Mesenchymal stem cell (in vitro differentiated cells and primary cell): ENCODE measurements around the gene PANK1. TPM values are rescaled to one million over a fixed set of nuclear protein-coding genes. Genes with fewer than 3 reads are reported as not detected.

Experiments
- DNase-seq: peaks from one replicate; pipeline ENCODE4 v3.0.0-alpha.2; 2013
- H2AFZ ChIP-seq: one replicate; pipeline ENCODE4 v1.6.1; 2013; ENCODE audit warnings: low read depth, mild to moderate bottlenecking, control low read depth, inconsistent platforms, low read length, moderate library complexity
- H2AK5ac ChIP-seq: 2 replicates; pipeline ENCODE4 v1.6.1; 2013; ENCODE audit warnings: low read length, moderate library complexity, mild to moderate bottlenecking, inconsistent platforms; ENCODE audit not compliant: severe bottlenecking
- H2BK120ac ChIP-seq: one replicate; pipeline ENCODE4 v1.6.1; 2013; ENCODE audit warnings: low read depth, mild to moderate bottlenecking, inconsistent platforms, low read length, moderate library complexity
- H2BK12ac ChIP-seq, 2 experiments: one replicate each; pipeline ENCODE4 v1.6.1; 2013; ENCODE audit warnings: inconsistent platforms in 2 of 2, low read length in 2 of 2, mild to moderate bottlenecking in 2 of 2, moderate library complexity in 2 of 2, control low read depth in 1 of 2
- H2BK15ac ChIP-seq: one replicate; pipeline ENCODE4 v1.6.1; 2013; ENCODE audit warnings: mild to moderate bottlenecking, low read depth, inconsistent platforms; ENCODE audit not compliant: poor library complexity, severe bottlenecking
- H2BK5ac ChIP-seq: 2 replicates; pipeline ENCODE4 v1.6.1; 2013; ENCODE audit warnings: low read depth, mild to moderate bottlenecking, low read length, control low read depth, inconsistent platforms; ENCODE audit not compliant: poor library complexity, severe bottlenecking
- H3K14ac ChIP-seq, 2 experiments: one replicate each; pipeline ENCODE4 v1.6.1; 2013; ENCODE audit warnings: inconsistent platforms in 2 of 2, low read length in 2 of 2, control low read depth in 1 of 2, mild to moderate bottlenecking in 1 of 2, moderate library complexity in 1 of 2
- H3K18ac ChIP-seq, 2 experiments: one replicate each; pipeline ENCODE4 v1.6.1; 2013; ENCODE audit warnings: inconsistent platforms in 2 of 2, low read length in 2 of 2, control low read depth in 1 of 2, low read depth in 1 of 2, mild to moderate bottlenecking in 1 of 2
- H3K23ac ChIP-seq, 2 experiments: one replicate each; pipeline ENCODE4 v1.6.1; 2013; ENCODE audit warnings: inconsistent platforms in 2 of 2, low read length in 2 of 2, mild to moderate bottlenecking in 2 of 2, moderate library complexity in 2 of 2, control low read depth in 1 of 2
- H3K27ac ChIP-seq: 2 replicates; pipeline ENCODE4 v1.5.1; 2013; ENCODE audit warnings: mild to moderate bottlenecking, moderate library complexity, low read length, control low read depth, inconsistent platforms; ENCODE audit not compliant: poor library complexity, severe bottlenecking
- H3K27me3 ChIP-seq, 2 experiments: 2 replicates each; pipeline versions ENCODE4 v1.6.1 to v1.7.0; 2013; ENCODE audit warnings: low read length in 2 of 2, mild to moderate bottlenecking in 2 of 2, moderate library complexity in 2 of 2, control low read depth in 1 of 2, inconsistent platforms in 1 of 2; ENCODE audit not compliant: control insufficient read depth in 1 of 2, insufficient read depth in 1 of 2
- H3K36me3 ChIP-seq, 2 experiments: 2 replicates each; pipeline versions ENCODE4 v1.6.1 to v1.7.0; 2013; ENCODE audit warnings: low read length in 2 of 2, control low read depth in 1 of 2, inconsistent platforms in 1 of 2, low read depth in 1 of 2, mild to moderate bottlenecking in 1 of 2; ENCODE audit not compliant: insufficient read depth in 2 of 2, control insufficient read depth in 1 of 2
- H3K4ac ChIP-seq, 2 experiments: one replicate each; pipeline ENCODE4 v1.6.1; 2013; ENCODE audit warnings: inconsistent platforms in 2 of 2, low read length in 2 of 2, mild to moderate bottlenecking in 2 of 2, moderate library complexity in 2 of 2, control low read depth in 1 of 2, low read depth in 1 of 2
- H3K4me1 ChIP-seq: 2 replicates; pipeline ENCODE4 v1.6.1; 2013; ENCODE audit warnings: low read depth, low read length, control low read depth; ENCODE audit not compliant: control insufficient read depth, insufficient read depth
- H3K4me2 ChIP-seq: 2 replicates; pipeline ENCODE4 v1.6.1; 2013; ENCODE audit warnings: low read length, mild to moderate bottlenecking, inconsistent platforms; ENCODE audit not compliant: poor library complexity, severe bottlenecking
- H3K4me3 ChIP-seq, 2 experiments: 2 replicates each; pipeline versions ENCODE4 v1.5.1 to v1.7.0; 2013; ENCODE audit warnings: low read length in 2 of 2, mild to moderate bottlenecking in 2 of 2, control low read depth in 1 of 2, low read depth in 1 of 2; ENCODE audit not compliant: insufficient read depth in 1 of 2
- H3K79me1 ChIP-seq: replicated peaks from 2 replicates; pipeline ENCODE4 v1.6.1; 2013; ENCODE audit warnings: mild to moderate bottlenecking, control low read depth, low read length, inconsistent platforms; ENCODE audit not compliant: poor library complexity, severe bottlenecking
- H3K9ac ChIP-seq: 2 replicates; pipeline ENCODE4 v1.7.0; 2013; ENCODE audit warnings: mild to moderate bottlenecking, low read length, moderate library complexity
- H3K9me3 ChIP-seq: 2 replicates; pipeline ENCODE4 v1.7.0; 2013; ENCODE audit warnings: mild to moderate bottlenecking, low read length; ENCODE audit not compliant: control insufficient read depth
- H4K8ac ChIP-seq: one replicate; pipeline ENCODE4 v1.6.1; 2013; ENCODE audit warnings: inconsistent platforms, mild to moderate bottlenecking, low read length, moderate library complexity
- H4K91ac ChIP-seq: one replicate; pipeline ENCODE4 v1.6.1; 2013; ENCODE audit warnings: mild to moderate bottlenecking, low read length, inconsistent platforms
- WGBS: methylation state at CpG from one replicate; pipeline ENCODE4 v1.1.7; 2013; ENCODE audit warnings: mixed read lengths; 5-methylcytosine and 5-hydroxymethylcytosine counted together
- polyA plus RNA-seq, 2 experiments: library from polyadenylated mRNA; stranded (reverse); fragments of 200-250 nt; gene quantifications; one replicate each; pipeline ENCODE4 v1.2.3, GENCODE V29; 2013

PANK1 gene
- 6.9 TPM for polyA plus RNA-seq (2013, experiment 1 of 2)
- polyA plus RNA-seq (2013, experiment 2 of 2): 7.7 TPM

- peak within 1 kb of the TSS; percentile 63 for H2BK5ac ChIP-seq
- H3K9me3 ChIP-seq: no peaks in the 10 kb centered on the region
- peak within 1 kb of the TSS; percentile 80 to 89 for H3K4me3 ChIP-seq
- no peak within 1 kb of the TSS for H2AK5ac ChIP-seq
- H3K36me3 ChIP-seq: no peaks in the 10 kb centered on the region
- peak within 1 kb of the TSS in 1 of 2 experiments; percentile 93 for H3K23ac ChIP-seq
- peak within 1 kb of the TSS; percentile 72 for H2AFZ ChIP-seq
- H2BK12ac ChIP-seq: peak within 1 kb of the TSS in 1 of 2 experiments; percentile 79
- H3K79me1 ChIP-seq: peaks cover 4% of the 10 kb centered on the region
- H3K18ac ChIP-seq: peak within 1 kb of the TSS; percentile 86 to 96
- H4K91ac ChIP-seq: peak within 1 kb of the TSS; percentile 59
- WGBS: under 1% methylated on average over 56 of the region's 56 CpGs
- H3K27ac ChIP-seq: peak within 1 kb of the TSS; percentile 73
- no peaks in the 10 kb centered on the region for H3K4me1 ChIP-seq
- no peaks in the 10 kb centered on the region for H3K27me3 ChIP-seq
- peak within 1 kb of the TSS; percentile 67 to 71 for H3K4ac ChIP-seq
- peak within 1 kb of the TSS in 1 of 2 experiments; percentile 92 for H3K14ac ChIP-seq
- peak within 1 kb of the TSS; percentile 56 for H2BK15ac ChIP-seq
- H2BK120ac ChIP-seq: peak within 1 kb of the TSS; percentile 86
- H3K4me2 ChIP-seq: peak within 1 kb of the TSS; percentile 74
- peak within 1 kb of the TSS; percentile 43 for H4K8ac ChIP-seq
- peak; percentile 89 for DNase-seq
- H3K9ac ChIP-seq: peak within 1 kb of the TSS; percentile 87
Measured at GRCh38 chr10:89644967-89645741, at the start of gene PANK1. Gene PANK1, minus strand, starts transcription at chr10:89645242. Its CDS starts 351 bp downstream, at chr10:89644891.

- H3K27ac ChIP-seq: no peak overlapping the region
- no peak overlapping the region for H3K4ac ChIP-seq
- H3K79me1 ChIP-seq: peaks cover 1% of the 10 kb centered on the region
- no peaks in the 10 kb centered on the region for H3K36me3 ChIP-seq
- DNase-seq: no peak
- peaks cover 3% of the 10 kb centered on the region for H3K4me1 ChIP-seq
- H3K4me2 ChIP-seq: no peak overlapping the region
- H2BK5ac ChIP-seq: no peak overlapping the region
- no peak overlapping the region for H4K8ac ChIP-seq
- no peak overlapping the region for H2AFZ ChIP-seq
- H2BK15ac ChIP-seq: no peak overlapping the region
- no peaks in the 10 kb centered on the region for H3K9me3 ChIP-seq
- no peak overlapping the region for H3K14ac ChIP-seq
- no peak overlapping the region for H2AK5ac ChIP-seq
- H3K27me3 ChIP-seq: no peaks in the 10 kb centered on the region
- no peak overlapping the region for H3K9ac ChIP-seq
- H4K91ac ChIP-seq: no peak overlapping the region
- 89% methylated on average over 5 of the region's 5 CpGs for WGBS
- no peak overlapping the region for H3K18ac ChIP-seq
- H2BK120ac ChIP-seq: no peak overlapping the region
- H3K23ac ChIP-seq: no peak overlapping the region
- H2BK12ac ChIP-seq: no peak overlapping the region
- no peak overlapping the region for H3K4me3 ChIP-seq
Measured at GRCh38 chr10:89693176-89693575, 48.1 kb upstream of the PANK1 start.

- Histone ChIP-seq H3K36me3 (no peaks in the 10 kb centered on the region), H3K4me1 (peaks cover 3% of the 10 kb centered on the region), H3K4ac (no peak overlapping the region), H2BK5ac (no peak overlapping the region), H3K18ac (no peak overlapping the region), H3K9ac (no peak overlapping the region), H2AFZ (no peak overlapping the region), H3K4me2 (no peak overlapping the region), H3K79me1 (peaks cover 1% of the 10 kb centered on the region), H3K27ac (no peak overlapping the region), H3K27me3 (no peaks in the 10 kb centered on the region), H3K14ac (no peak overlapping the region), H4K8ac (no peak overlapping the region), H2BK15ac (no peak overlapping the region), H2BK12ac (no peak overlapping the region), H2BK120ac (no peak overlapping the region), H3K4me3 (no peak overlapping the region), H2AK5ac (no peak overlapping the region), H3K9me3 (no peaks in the 10 kb centered on the region), H3K23ac (no peak overlapping the region), H4K91ac (no peak overlapping the region)
- 88% methylated on average over 4 of the region's 4 CpGs for WGBS
- no peak for DNase-seq
Measured at GRCh38 chr10:89692416-89692815, 47.4 kb upstream of the PANK1 start.

- H2BK120ac ChIP-seq: no peak overlapping the region
- H3K23ac ChIP-seq: no peak overlapping the region
- H3K79me1 ChIP-seq: peaks cover 1% of the 10 kb centered on the region
- no peaks in the 10 kb centered on the region for H3K27me3 ChIP-seq
- no peak overlapping the region for H2BK12ac ChIP-seq
- no peak overlapping the region for H3K9ac ChIP-seq
- no peak overlapping the region for H3K4me3 ChIP-seq
- H2BK15ac ChIP-seq: no peak overlapping the region
- no peaks in the 10 kb centered on the region for H3K4me1 ChIP-seq
- no peak overlapping the region for H2BK5ac ChIP-seq
- H3K18ac ChIP-seq: no peak overlapping the region
- H3K27ac ChIP-seq: no peak overlapping the region
- no peak overlapping the region for H2AFZ ChIP-seq
- no peaks in the 10 kb centered on the region for H3K36me3 ChIP-seq
- H2AK5ac ChIP-seq: no peak overlapping the region
- H4K91ac ChIP-seq: no peak overlapping the region
- WGBS: 95% methylated on average over 1 of the region's 2 CpGs
- H3K4me2 ChIP-seq: no peak overlapping the region
- no peak overlapping the region for H3K4ac ChIP-seq
- no peaks in the 10 kb centered on the region for H3K9me3 ChIP-seq
- H3K14ac ChIP-seq: no peak overlapping the region
- DNase-seq: no peak
- no peak overlapping the region for H4K8ac ChIP-seq
Measured at GRCh38 chr10:89690027-89690426, 45.0 kb upstream of the PANK1 start.
